ENCODE measurements around the gene PPP1R13B.

PPP1R13B gene

DNA sequence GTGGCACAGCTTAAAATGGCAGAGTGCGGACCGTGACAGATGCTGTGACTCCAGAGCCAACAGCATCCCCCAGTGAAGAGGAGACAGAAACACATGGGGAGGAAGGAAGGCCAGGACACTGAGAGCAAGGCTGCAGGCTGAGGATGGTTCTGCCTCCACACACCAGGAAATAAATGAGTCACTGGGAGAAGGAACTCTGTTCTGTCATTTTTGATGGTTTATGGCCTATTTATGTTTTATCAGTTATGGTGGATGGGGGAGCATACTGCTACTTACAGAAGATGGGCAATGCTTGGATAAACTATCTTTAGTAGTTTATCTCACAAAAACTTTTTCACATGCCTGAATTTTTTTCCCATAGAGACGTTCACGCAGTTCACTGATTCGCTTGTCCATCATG lies 97.9 kb downstream of the PPP1R13B start:
- no peak overlapping the region for H3K4me3 ChIP-seq (ENCODE audit: low read depth in 1 of 2, low read length in 1 of 2)

DNA sequence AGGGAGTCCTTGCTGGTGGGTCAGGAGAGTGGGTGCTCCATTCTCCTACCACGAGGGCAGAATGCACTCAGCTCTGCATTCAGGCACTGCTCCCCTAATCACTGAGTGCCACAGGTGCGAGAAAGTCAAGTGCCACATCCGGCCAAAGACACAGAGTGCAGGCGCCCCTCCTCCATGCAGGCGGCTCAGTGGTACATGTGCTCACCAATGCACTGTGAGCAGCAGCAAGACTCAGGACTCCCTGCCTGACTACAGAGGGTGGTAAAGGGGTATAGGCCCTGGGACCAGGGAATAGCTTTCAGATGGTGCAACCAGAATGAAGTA lies 98.9 kb downstream of the PPP1R13B start:
- Histone ChIP-seq H3K4me3 (ENCODE audit: low read depth in 1 of 2, low read length in 1 of 2) (no peak overlapping the region), H3K9me3 (no peaks in the 10 kb centered on the region), H3K4me1 (ENCODE audit: control insufficient read depth in 1 of 2, insufficient read depth in 1 of 2, low read depth in 1 of 2, low read length in 1 of 2) (no peaks in the 10 kb centered on the region), H3K36me3 (no peaks in the 10 kb centered on the region), H3K27ac (no peak overlapping the region), H3K27me3 (no peaks in the 10 kb centered on the region)
- TF ChIP-seq, protein P1, sequence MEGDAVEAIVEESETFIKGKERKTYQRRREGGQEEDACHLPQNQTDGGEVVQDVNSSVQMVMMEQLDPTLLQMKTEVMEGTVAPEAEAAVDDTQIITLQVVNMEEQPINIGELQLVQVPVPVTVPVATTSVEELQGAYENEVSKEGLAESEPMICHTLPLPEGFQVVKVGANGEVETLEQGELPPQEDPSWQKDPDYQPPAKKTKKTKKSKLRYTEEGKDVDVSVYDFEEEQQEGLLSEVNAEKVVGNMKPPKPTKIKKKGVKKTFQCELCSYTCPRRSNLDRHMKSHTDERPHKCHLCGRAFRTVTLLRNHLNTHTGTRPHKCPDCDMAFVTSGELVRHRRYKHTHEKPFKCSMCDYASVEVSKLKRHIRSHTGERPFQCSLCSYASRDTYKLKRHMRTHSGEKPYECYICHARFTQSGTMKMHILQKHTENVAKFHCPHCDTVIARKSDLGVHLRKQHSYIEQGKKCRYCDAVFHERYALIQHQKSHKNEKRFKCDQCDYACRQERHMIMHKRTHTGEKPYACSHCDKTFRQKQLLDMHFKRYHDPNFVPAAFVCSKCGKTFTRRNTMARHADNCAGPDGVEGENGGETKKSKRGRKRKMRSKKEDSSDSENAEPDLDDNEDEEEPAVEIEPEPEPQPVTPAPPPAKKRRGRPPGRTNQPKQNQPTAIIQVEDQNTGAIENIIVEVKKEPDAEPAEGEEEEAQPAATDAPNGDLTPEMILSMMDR (IDR thresholded peaks at IDR 0.05): no peak

More for the DNA sequence above, 97.9 kb downstream of the PPP1R13B start:
- Histone ChIP-seq H3K9me3 (no peaks in the 10 kb centered on the region), H3K27me3 (no peaks in the 10 kb centered on the region), H3K27ac (no peak overlapping the region), H3K36me3 (no peaks in the 10 kb centered on the region), H3K4me1 (ENCODE audit: control insufficient read depth in 1 of 2, insufficient read depth in 1 of 2, low read depth in 1 of 2, low read length in 1 of 2) (no peaks in the 10 kb centered on the region)
- TF ChIP-seq, protein P1 (IDR thresholded peaks at IDR 0.05): no peak

- Histone ChIP-seq H3K4me3 (ENCODE audit: low read depth in 1 of 2, low read length in 1 of 2) (no peak overlapping the region), H3K9me3 (no peaks in the 10 kb centered on the region), H3K4me1 (ENCODE audit: control insufficient read depth in 1 of 2, insufficient read depth in 1 of 2, low read depth in 1 of 2, low read length in 1 of 2) (peaks cover 0 to under 1% of the 10 kb centered on the region in 2 experiments), H3K27ac (no peak overlapping the region), H3K36me3 (no peaks in the 10 kb centered on the region), H3K27me3 (no peaks in the 10 kb centered on the region)
- TF ChIP-seq, protein P1 (IDR thresholded peaks at IDR 0.05): no peak
These were observed 100.7 kb downstream of the PPP1R13B start for GRCh38 chr14:103746701-103747100.

DNA sequence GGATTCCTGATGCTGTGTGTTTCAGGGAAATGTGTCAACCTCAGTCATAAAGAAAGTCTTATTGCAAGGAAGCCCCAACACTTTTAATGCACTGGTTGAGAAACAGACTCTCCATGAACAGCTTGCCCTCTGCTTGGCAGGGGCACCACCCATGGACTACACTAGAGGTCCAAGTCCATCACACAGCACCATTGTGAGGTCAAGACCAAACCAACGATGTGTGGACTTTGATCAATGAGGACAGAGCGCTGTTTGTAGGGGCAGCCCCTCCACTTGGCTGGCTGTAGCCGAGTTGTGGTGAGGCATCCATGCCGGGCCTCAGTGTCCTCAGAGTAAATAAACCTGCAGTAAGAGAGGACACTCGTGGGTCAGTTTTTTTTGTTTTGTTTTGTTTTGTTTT lies 102.0 kb downstream of the PPP1R13B start:
- Histone ChIP-seq H3K9me3 (no peaks in the 10 kb centered on the region), H3K4me1 (ENCODE audit: control insufficient read depth in 1 of 2, insufficient read depth in 1 of 2, low read depth in 1 of 2, low read length in 1 of 2) (peaks cover 4 to 9% of the 10 kb centered on the region in 2 experiments), H3K27ac (no peak overlapping the region), H3K36me3 (no peaks in the 10 kb centered on the region), H3K4me3 (ENCODE audit: low read depth in 1 of 2, low read length in 1 of 2) (no peak overlapping the region), H3K27me3 (no peaks in the 10 kb centered on the region)
- TF ChIP-seq, protein P1 (IDR thresholded peaks at IDR 0.05): no peak

DNA sequence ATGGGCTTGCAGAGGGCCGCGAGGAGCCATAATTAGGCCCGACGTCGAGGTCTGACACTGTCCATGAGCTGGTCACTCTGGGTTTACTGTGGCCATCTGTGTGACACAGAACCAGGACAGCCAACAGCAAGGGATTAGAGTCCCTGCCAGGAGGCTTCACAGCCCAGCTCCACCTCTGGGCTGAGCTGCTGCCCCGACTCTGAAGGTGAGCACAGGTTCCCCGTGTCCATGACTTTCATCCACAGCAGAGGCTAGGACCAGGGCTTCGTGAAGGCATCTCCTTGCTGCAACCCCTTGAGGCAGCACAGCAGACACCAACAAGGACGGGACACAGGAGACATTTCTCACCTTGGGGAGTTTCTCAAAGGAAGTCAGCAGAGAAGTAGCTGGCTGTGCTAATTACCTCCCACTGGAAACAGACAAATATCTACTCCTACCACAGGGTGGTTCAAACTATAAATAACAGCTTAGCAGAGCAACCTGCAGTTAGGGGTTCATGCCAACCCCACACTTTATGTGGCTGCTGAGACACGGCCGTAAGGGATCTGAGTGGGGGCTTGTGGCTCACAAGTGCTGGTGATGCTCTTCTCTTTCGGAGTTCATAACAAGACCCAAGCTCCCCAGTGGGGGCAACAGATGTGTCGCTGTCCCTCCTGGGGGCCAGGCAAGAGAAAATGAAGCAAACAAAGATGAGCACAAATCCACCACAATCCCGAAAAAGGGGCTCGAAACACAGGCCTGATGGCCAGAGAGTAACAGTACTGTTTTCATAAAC lies 102.6 kb downstream of the PPP1R13B start:
- no peaks in the 10 kb centered on the region for H3K36me3 ChIP-seq
- H3K27me3 ChIP-seq: no peaks in the 10 kb centered on the region
- H3K4me1 ChIP-seq (ENCODE audit: control insufficient read depth in 1 of 2, insufficient read depth in 1 of 2, low read depth in 1 of 2, low read length in 1 of 2): peaks cover 4 to 9% of the 10 kb centered on the region in 2 experiments
- no peak overlapping the region for H3K27ac ChIP-seq
- H3K4me3 ChIP-seq (ENCODE audit: low read depth in 1 of 2, low read length in 1 of 2): no peak overlapping the region
- H3K9me3 ChIP-seq: no peaks in the 10 kb centered on the region
- TF ChIP-seq, protein P1 (IDR thresholded peaks at IDR 0.05): no peak
